ENCODE results near the gene CADM1.

Gene CADM1

DNA sequence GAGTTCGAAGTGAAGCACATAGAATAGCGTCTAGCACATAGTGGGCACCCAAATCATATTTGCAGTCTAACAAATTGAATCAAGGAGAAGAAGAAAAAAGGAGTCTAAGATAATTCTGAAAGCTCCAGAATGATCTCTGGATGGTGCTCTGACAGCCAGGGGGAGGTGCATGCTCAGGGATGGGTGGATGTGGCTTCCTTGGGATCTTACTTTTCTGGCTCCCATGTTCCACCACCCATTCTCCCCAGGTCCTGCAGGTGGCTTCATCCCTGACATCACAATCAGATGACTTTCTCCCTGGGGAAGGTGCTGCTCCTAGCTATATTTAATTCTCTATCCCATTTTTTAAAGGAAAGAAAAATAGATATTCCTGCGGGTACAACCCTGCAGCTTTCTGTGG lies 381.9 kb downstream of the CADM1 start:
- DNase-seq (ENCODE audit: low spot score) (no peak), ATAC-seq (ENCODE audit: low read depth) (no peak)
- Histone ChIP-seq H3K4me3 (ENCODE audit: severe bottlenecking) (no peak overlapping the region), H3K4me1 (ENCODE audit: insufficient read depth, poor library complexity, severe bottlenecking) (no peaks in the 10 kb centered on the region), H3K36me3 (ENCODE audit: low read depth) (no peaks in the 10 kb centered on the region), H3K27ac (ENCODE audit: poor library complexity, severe bottlenecking) (no peak overlapping the region), H3K27me3 (ENCODE audit: insufficient read depth, poor library complexity, severe bottlenecking) (no peaks in the 10 kb centered on the region), H3K9me3 (ENCODE audit: severe bottlenecking) (no peaks in the 10 kb centered on the region)
- TF ChIP-seq, protein P1, sequence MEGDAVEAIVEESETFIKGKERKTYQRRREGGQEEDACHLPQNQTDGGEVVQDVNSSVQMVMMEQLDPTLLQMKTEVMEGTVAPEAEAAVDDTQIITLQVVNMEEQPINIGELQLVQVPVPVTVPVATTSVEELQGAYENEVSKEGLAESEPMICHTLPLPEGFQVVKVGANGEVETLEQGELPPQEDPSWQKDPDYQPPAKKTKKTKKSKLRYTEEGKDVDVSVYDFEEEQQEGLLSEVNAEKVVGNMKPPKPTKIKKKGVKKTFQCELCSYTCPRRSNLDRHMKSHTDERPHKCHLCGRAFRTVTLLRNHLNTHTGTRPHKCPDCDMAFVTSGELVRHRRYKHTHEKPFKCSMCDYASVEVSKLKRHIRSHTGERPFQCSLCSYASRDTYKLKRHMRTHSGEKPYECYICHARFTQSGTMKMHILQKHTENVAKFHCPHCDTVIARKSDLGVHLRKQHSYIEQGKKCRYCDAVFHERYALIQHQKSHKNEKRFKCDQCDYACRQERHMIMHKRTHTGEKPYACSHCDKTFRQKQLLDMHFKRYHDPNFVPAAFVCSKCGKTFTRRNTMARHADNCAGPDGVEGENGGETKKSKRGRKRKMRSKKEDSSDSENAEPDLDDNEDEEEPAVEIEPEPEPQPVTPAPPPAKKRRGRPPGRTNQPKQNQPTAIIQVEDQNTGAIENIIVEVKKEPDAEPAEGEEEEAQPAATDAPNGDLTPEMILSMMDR (IDR thresholded peaks at IDR 0.05; ENCODE audit: poor library complexity, severe bottlenecking), result no peak

All from RWPE2 (cell line).